Heart left ventricle (tissue), 11 donors: ENCODE measurements around the gene REEP5. TPM values are rescaled to one million over a fixed set of nuclear protein-coding genes. Genes with fewer than 3 reads are reported as not detected.

Experiments used
- polyA plus RNA-seq, 2 donors: library from polyadenylated mRNA; stranded (reverse); fragments of 200-250 nt; gene quantifications; one replicate each; pipeline ENCODE4 v1.2.3, GENCODE V29; 2013
- total RNA-seq, 9 donors: library from RNA; depleted of rRNA in 2 of 9; stranded (reverse); fragments of >200 nt in 2 of 9; fragmentation: NEBNext Ultra II Directional in 3 of 9; extraction: Animal tissue kit (Norgen Biotek cat#: 25700) in 3 of 9; gene quantifications; one replicate each; pipeline versions ENCODE4 v1.1.0 to v1.2.4, GENCODE V29; 2016 to 2023
- donor health status: ischemic (EF 13 %, LVEDD 7.1; RV severe dilation, severe dysfunction).
- donor health status: healthy with polysubstance abuse.
- donor health status: DM: no; HTN: yes; CAD: no.
- donor health status: DM: no; HTN: no; CAD: no.
- donor health status: ischemic (EF 25% LVEDD 5.7; RV mildly dilated, moderate dysfunction).
- donor health status: healthy.
- donor health status: DM: yes; HTN: yes; CAD: no.
- donor health status: PGD.
- donor health status: nonischemic (EF 23%, LVEDD 6.1; RV moderate dilation, normal function).

Gene REEP5
- total and polyA plus RNA-seq, 11 donors = 93.5 to 187 (median 133) TPM

Other genes with a start within 250 kb of the REEP5 start
- gene APC, start 184.3 kb downstream of the REEP5 start, total RNA-seq = 10 to 100 TPM; 34.0 to 65.3 (median 42.2) TPM
- gene APC, start 184.3 kb downstream of the REEP5 start, polyA plus RNA-seq = 10 to 100 TPM in 1 of 2 donors, 1 to 10 TPM in 1; 3.8 to 13.1 TPM
- gene SRP19, start 60.9 kb downstream of the REEP5 start, total RNA-seq = 10 to 100 TPM; 23.6 to 45.7 (median 28.2) TPM
- gene SRP19, start 60.9 kb downstream of the REEP5 start, polyA plus RNA-seq = 10 to 100 TPM; 54.3 to 81.7 TPM
- 10 to 100 TPM in 8 of 9 donors, 1 to 10 TPM in 1; 8.3 to 36.0 (median 18.4) TPM for gene DCP2, start 54.6 kb upstream of the REEP5 start, total RNA-seq
- gene DCP2, start 54.6 kb upstream of the REEP5 start, polyA plus RNA-seq = 1 to 10 TPM; 3.4 to 5.3 TPM